Ovary (tissue), 3 donors: Measurements from ENCODE around the gene SYDE2.

Experiments
- CTCF ChIP-seq, 3 donors: fragments of 450-650 bp in 2 of 3; fragments of 200-600 bp in 1 of 3; IDR thresholded peaks; one replicate each; pipeline versions ENCODE4 v1.5.1 to v1.8.0; 2016 to 2022; ENCODE audit warnings: antibody characterized with exemption in 3 of 3, mild to moderate bottlenecking in 1 of 3
- POLR2A ChIP-seq: fragments of 450-650 bp; IDR thresholded peaks from one replicate; pipeline ENCODE4 v1.6.1; 2017; ENCODE audit warnings: antibody characterized with exemption, mild to moderate bottlenecking, moderate library complexity
- donor health status: DM: no; HTN: no; CAD: no.

DNA sequence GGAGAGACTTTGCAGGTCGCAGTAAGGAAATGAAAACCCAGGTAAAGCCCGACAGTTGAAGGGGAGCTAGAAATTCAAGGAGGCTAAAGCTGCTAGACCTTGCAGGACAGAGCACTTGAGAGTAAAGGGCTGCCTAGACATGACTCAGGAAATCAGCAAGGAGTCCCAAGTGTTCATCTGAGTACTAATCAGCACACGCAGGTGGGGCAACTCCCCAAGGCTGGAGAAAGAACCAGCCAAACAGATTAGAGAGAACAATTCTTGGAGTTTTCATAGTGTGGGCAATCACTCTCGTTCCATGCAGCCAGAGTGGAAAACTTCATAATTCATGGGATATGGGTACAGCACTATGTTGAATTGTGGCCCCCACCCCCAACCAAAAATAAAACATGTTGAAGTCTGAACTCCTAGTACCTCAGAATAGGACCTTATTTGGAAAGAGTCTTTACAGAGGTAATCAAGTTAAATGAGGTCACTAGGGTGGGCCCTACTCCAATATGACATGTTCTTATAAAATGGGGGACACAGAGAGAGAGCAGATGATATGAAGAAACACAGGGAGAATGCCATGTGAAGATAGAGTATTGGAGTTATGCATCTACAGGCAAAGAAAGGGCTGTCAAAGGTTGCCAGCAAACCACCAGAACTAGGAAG lies 28.0 kb downstream of the SYDE2 start:
- TF ChIP-seq CTCF (IDR thresholded peaks at IDR 0.05) (no peak), POLR2A (no peak)
